HG03045 (cell line): ENCODE results near the gene METAP1D.
"Not testable (repeated sequence)": the region's sequence is repeated elsewhere in the genome, so short reads cannot be mapped to it uniquely, and the experiment has no call there.

Experiments
- ATAC-seq: cut with Tn5 transposase; IDR thresholded peaks from one replicate; pipeline ENCODE4 v1.9.1; 2021; ENCODE audit warnings: mild to moderate bottlenecking, moderate library complexity; ENCODE audit not compliant: unreplicated experiment

Gene METAP1D

DNA sequence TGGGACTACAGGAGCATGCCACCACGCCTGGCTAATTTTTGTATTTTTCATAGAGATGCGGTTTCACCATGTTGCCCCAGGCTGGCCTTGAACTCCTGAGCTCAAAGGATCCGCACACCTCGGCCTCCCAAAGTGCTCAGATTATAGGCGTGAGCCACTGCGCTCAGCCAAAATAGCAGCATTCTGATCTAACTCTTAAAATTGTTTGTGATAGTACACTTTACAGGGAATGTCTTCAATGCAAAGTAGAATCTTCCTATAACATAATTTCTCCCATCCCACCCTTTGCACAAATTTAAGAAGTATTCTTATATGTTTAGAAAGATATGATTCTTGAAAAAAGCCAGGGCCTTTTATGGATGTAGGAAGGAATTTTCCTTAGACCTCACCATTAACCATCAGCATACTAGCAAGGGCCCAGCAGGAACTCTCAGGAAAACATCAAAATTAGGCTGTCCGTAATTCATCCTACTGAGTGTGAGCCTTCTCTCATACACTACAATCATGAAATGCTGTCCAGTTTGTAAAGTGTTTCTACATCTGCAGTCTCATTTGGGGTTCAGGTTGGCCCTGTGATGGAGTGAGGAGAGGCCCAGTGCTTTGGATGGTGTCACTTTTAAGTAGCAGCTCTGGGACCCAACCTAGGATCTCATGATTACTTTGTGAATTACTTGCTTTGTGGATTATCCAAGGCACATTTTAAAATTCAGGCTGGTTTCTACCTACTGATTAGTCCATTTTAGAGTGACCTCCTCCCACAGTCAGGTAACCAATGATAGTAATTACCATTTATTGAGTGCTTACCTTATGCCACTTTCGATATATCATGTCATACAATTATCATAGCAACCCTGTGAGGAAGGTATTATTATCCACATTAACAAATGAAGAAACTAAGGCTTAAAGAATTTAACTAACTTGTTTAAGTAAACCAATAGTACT, 48.1 kb downstream of the METAP1D start:
- no peak for ATAC-seq

DNA sequence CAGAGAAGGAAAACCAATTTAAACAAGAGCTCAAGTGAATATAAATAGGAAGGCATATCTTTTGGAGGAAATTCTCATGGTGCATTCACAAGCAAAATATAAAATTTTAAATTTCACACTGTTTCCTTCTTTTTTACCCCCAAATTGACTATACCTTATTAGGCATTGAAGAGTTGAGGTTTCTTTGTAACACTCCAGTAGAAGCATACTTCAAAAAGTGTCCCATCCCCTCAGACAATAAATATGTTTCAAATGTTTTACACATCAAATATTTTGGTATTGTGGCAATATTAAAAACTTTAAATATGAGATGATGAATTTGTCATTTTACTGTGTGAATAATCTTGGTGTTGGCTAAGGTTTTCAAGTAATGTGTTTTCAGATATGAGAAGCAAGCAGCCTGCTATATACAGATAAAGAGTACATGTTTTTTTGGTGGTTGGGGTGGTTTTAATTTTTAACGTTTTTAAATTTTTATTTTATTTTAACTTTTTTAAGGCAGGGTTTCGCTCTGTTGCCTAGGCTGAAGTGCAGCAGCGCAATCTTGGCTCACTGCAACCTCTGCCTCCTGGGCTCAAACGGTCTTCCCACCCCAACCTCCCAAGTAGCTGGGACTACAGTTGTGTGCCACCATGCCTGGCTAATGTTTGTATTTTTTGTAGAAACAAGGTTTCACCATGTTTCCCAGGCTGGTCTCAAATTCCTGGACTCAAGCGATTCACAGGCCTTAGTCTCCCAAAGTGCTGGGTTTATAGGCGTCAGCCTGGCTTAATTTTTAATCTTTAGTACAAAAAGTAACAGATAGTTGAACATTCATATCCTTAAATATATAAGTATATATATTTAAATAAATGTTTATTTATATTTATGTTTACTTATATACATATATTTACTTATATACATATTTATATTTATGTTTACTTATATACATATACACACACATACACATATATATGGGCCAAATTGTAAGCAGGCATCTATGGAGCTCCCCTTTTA, 49.1 kb downstream of the METAP1D start:
- no peak for ATAC-seq

DNA sequence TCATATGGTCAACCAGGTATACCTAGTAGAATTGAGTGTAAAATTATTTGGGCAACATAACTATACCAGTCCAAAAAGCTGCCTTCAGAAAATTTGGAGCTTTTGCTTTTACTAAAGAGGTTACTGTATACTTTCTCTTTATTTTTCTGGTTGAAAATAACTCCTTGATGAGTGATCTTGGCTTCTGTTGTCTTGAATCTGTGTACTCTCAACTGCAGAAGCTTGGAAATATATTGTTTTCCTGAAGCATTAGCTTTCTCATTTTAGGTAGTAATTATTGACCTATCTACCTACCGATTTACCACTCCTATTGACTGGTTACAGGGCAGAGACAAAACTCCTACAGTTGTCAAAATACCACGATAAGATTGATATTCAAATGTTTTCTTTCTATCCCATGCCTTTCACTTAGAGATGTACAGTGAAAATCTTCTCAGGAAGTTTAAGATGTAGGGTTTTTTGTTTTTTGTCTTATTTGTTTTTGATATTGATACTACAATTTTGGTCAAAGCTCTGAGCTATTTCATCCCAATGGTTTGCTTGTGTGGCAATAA, 49.9 kb downstream of the METAP1D start:
- no peak for ATAC-seq

DNA sequence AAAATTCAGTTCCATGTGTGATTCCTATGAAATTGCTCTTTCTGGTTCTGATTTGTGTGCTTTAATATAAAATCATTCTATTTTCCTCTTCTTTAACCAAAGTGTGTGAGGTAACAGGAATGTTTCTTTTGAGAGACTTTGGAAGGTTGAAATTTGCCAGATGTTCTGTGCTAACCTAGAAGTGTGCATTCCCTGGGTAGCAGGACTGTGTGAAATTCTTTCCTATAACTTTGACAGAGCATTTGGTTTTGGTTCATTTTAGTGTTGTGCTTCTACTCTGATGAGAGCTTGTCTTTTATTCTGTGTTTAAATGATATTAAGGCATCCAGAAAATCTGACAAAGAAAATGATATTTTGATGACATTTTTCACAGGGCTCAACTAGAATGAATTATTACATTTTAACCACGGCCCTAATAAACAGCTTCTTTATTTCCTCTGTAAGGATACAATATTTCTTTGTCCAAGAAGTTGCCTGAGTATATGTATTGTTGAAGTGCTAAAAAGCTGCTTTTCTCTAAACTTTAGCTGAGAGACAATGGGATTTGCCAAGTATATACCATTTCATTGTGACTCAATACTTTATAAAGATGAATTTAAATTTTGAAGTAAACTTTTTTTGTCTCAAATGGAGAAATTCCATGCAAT, 50.8 kb downstream of the METAP1D start:
- no peak for ATAC-seq

DNA sequence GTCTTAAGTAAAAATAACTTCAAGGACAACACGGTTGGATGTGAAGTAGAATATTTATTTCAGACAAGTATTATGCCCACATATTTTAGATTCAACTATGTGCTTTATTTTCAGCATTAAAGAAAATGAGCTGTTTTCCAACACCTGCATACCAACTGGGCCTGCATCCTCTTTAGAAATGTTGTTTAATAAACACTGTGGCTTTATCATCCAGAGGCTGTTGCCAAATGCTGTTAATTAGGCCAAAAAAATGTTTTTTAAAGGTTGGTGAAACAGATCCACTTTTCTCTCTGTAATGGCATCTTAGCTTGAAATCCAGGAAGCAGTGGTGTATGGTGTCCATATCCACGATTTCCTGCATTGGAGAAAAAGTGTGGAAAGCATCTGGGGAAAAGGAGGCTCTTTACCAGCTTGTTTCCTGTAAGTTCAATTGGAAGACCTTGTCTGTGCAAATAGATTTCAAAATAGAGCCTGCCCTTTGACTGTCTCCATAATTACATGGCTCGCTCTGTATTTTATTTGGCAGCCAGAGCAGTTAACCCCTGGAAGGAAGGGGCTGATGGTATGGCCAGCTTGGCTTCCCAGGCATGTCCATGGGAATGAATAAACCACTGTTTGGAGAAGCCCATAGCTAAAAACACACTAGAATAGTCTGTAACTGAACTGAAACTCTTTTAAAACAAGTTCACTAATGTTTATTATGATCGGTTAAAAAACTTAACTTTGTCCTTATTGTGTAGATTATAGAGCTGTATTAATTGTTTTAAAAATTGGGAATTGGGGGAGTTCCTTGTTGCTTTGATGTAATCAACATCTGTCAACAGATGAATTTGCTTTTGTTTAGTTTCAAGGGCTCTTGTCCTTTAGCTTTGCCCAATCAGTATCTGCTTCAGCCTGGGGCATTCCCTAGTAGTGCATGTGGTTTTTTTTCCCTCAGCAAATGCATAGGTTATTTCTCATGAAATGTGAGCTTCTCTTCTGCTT, 52.5 kb downstream of the METAP1D start:
- ATAC-seq = no peak

DNA sequence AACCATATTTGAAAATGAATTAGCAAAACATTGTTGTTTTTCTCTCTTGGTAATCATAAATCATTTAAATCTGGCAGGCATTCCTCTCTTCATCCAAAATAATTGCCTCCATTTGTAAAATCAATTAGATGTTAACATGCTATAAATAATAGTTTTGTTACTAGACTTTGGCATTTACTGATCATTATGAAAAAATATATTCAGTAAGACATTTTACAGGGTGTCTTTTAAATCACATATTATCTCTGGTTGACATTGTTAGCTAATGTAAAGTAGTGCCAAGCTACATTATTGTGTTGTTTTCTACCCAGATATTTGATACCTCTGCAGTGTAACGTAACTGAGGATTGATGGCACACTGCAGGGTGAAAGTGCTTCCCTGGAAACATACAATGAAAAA, 53.7 kb downstream of the METAP1D start:
- ATAC-seq = no peak

DNA sequence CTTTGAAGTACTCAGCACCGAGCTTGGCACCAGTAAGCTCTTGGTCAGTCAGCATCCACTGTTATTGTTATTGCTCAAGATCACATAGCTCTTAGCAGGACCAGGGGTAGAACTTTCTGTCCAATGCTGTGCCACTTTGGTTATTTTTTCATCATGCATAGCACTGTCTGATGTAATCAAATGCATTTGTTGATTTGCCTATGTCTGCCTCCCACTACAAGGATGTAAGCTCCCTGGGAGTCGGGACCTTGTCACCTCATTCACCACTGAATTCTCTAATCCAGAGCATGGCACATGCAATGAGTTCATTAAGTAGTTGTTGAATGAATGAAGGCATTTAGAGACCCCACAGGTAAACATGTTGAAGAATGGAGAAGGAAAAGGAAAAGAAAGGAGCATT, 56.5 kb downstream of the METAP1D start:
- no peak for ATAC-seq

DNA sequence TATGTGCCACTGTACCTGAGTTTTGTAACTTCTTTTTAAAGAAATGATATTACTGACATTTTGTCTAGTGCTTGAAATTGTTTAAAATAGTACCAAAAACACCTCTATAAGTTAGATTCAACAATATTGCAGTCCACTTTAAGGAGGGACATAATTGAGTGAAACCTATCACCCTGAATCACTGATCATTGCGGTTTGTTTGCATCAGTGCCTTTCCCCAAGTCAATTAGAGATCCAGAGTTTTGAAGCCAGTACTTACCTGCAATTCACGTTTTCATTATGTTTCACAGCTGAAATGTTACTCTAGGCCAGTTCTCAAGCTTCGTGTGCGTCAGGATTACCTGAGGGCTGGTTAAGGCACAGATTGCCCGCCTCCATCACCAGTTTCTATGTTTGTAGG, 58.9 kb downstream of the METAP1D start:
- ATAC-seq = no peak

DNA sequence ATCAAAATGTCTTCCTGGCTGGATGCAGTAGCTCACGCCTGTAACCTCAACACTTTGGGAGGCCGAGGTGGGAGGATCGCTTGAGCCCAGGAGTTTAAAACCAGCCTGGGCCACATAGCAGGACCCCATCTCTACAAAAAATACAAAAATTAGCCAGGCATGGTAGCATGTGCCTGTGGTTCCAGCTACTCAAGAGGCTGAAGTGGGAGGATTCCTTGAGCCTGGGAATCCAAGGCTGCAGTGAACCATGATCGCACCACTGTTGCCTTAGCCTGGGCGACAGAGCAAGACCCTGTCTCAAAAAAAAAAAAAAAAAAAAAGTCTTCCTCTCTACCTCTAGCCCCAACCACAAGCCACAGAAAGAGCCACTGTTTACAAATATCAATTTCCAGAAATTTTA, 60.4 kb downstream of the METAP1D start:
- not testable (repeated sequence) for ATAC-seq

DNA sequence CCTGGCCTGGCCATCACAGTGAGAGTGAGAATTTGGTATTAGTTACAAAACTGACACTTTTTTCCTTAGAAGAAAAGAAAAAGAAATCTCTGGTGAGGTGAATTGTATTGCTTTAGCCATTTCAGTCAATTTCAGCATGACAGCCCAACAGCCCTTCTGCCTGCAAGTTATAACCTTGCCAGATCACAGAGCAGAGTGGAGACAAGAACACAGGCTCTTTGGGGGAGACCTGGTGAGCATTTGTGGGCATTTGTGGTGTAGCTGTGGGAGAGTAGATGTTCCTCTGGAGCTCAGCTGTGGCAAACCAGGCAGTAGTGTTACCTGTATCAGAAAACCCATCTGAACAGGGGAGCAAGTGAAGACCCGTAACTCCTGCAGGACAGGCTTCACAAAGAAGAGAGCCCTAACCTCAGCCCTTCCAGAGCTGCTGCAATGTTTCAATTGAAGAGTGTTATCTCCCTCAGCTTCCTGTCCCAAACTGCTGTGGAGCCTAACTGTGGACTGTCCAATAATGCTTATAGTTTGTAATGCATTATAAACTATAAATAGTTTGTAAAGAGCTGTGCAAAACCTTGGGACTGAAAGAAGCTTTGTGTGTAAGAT, 62.8 kb downstream of the METAP1D start:
- no peak for ATAC-seq

DNA sequence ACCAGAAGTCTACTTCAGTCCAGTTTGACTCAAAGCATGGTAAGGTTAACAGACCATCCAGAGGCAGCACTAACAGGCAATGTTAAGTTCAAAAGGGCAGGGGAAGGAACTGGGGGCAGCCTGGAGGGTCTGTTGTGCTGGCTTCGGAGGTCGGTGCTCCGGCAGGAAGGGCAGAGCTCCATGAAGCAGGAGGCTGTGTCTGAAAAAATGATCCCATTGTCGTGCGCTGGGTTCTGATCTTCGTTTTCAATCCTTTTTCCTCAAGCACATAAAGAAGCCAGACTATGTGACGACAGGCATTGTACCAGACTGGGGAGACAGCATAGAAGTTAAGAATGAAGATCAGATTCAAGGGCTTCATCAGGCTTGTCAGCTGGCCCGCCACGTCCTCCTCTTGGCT, 63.7 kb downstream of the METAP1D start:
- no peak for ATAC-seq

DNA sequence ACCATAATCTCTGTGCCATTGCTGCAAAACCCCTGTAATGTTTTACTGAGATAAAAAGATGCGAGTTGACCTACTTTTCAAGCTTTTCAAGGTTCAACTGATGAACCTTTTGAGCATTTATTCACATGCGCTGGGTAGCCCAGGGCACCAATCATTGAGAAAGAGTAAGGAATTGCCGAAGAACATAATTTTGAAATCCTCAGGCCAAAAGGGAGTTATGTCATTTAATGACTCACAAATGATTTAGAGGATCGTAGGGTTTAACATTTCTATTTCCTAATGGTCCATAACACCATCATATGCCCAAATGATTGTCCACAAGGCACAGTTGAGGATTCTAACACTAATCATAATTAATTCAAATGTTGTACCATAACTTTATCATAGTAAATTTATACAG, 65.4 kb downstream of the METAP1D start:
- ATAC-seq = no peak

DNA sequence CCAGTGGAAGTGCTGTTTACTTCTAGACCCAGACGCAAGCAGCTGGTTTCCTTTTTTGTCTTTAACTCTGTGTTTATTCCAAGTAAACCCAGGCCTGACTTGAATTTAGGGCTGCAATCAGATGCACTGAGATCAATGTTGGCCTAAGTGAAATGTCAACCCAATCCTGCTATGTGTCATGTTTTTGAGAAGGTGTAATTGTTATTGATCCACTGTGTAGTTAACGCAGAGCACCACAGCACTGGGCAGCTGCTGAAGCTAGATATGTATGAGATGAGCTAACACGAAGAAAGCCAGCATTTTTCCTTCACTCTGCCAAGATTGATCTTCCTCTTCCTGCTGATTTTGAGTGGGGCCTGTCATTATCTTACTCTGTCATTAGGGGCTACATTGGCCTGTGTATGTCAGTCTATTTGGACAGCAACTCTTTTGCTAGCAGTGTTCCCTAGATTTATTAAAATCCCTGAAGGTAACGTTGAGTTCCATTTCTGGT, 66.7 kb downstream of the METAP1D start:
- no peak for ATAC-seq

DNA sequence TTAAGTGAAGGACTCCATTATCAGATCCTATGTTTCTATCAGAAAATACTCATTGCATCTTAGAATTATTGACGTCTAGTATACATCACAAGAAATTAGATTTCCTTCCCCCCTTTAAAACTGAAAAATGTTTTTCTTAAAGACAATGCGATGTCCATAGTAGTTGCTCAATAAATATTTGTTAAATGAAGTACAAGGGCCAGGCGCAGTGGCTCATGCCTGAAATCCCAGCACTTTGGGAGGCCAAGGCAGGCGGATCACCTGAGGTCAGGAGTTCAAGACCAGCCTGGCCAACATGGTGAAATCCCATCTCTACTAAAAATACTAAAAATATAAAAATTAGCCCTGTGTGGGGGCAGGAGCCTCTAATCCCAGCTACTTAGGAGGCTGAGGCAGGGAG, 68.2 kb downstream of the METAP1D start:
- not testable (repeated sequence) for ATAC-seq

DNA sequence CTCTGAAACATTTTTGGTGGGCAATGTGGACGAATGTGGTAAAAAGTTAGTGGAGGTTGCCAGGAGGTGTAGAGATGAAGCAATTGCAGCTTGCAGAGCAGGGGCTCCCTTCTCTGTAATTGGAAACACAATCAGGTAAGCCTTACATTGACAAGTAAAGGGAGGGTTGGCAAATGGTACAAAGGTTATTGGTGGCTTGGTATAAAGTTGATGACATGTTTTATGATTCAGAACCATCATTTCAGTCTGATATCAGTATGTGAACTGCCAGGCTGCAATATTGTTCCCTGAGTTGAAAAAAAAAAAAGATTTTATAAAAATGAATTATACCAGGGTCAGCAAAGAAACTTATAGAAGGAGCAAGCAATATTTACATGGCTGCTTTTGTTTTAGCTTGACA, 71.2 kb downstream of the METAP1D start:
- no peak for ATAC-seq

DNA sequence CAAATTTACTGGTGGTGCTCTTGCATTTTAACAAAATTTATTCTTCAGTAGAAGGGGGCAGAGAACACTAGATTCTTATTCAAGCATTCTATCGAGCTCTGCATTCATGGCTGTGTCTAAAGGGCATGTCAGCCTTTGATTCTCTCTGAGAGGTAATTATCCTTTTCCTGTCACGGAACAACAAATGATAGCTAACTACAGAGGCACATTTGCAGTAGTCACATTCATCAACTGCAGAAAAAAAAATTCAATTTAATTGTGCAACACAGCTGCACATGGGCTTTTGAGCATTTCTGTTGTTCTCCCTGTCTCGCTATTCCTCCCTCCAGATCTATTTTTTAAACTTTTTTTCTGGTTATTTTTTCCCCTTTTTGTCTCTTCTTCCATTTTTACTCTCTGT, 72.5 kb downstream of the METAP1D start:
- no peak for ATAC-seq

DNA sequence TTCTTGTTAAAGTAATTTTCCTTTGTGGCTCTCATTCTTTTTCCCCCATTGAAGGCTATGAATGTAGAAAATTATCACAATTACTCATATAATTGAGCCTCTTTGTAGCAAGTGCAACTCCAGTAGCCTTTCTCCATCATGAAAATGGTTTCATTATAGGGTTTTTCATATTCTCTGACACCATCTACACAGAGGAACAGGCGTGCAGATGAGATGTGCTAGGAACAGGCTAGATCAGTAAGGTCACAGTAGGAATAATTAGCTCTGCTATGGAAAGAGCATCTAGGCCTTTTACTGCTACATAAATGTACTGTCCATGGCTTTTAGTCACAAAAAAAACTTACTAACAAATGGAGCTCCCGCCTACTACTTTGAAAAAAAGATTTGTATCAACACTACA, 73.0 kb downstream of the METAP1D start:
- no peak for ATAC-seq

DNA sequence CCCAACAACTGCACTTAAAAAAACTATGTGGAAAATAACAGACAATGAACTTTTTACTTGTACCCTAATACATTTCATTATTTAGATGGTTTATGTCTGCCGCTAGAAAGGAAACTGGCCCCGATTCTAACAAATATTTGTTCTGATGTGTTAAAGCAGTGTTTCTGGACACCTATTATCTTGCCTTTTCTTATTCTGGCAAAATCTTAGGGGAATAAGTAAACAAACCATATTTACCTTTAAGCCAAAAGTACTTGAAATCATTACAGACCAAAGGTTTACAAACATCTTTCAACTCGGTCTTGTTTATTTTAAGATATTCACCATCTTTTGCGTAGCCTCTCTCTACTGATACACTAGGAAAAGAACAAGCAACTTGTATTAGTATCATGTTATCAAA, 73.8 kb downstream of the METAP1D start:
- no peak for ATAC-seq

DNA sequence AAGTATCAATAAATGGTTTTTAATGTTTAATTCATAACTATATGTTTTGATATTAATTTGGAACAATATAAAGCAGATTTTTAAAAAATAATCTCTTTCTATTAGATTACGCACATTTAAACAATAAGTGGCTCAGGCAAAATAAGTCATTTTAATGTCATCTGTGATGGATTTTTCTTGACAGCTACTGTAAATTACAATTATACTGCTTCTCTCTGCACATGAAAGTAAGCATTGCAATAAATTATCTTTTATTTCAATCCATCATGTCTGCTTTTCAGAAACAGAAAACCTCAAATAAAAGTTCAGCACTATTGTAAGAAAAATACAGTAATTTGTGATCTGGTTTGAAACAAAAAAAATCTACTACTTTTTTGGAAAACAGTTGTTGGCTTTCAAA, 74.5 kb downstream of the METAP1D start:
- ATAC-seq = no peak
